Measurements from ENCODE around the gene ULBP1.
"Not testable (repeated sequence)": the region's sequence is repeated elsewhere in the genome, so short reads cannot be mapped to it uniquely, and the experiment has no call there.

Gene ULBP1

DNA sequence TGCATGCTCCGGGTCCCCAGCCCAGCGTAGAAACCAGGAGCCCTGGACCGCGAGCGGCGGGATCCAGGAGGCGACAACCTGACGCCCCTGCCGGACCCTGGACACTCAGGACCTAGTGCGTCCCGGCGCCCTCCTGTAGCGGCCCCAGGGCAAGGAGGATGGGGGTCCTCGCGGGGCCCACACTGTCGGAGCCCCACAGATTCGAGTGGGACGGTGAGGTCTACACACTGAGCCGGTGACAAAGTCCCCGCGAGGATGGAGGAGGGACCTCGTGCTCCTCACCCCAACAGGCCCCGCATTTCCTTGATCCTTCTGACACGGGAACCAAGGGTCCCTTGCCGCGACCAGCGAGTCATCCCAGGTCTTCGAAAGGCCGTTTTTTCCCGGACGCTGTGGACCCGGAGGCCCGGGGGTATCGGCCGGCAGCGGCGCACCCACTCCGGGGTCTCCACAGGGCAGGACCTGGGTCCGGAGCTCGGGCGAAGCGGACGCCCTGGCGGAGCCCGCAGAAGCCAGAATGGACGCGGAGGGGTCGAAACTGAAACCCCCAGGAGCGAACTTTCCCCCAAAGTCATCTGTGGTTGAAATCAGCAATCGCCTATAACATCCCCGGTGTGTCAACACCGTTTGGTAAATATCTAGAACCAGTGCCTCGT lies 9.3 kb upstream of the ULBP1 start:
- FAIRE-seq, result not testable (repeated sequence)

DNA sequence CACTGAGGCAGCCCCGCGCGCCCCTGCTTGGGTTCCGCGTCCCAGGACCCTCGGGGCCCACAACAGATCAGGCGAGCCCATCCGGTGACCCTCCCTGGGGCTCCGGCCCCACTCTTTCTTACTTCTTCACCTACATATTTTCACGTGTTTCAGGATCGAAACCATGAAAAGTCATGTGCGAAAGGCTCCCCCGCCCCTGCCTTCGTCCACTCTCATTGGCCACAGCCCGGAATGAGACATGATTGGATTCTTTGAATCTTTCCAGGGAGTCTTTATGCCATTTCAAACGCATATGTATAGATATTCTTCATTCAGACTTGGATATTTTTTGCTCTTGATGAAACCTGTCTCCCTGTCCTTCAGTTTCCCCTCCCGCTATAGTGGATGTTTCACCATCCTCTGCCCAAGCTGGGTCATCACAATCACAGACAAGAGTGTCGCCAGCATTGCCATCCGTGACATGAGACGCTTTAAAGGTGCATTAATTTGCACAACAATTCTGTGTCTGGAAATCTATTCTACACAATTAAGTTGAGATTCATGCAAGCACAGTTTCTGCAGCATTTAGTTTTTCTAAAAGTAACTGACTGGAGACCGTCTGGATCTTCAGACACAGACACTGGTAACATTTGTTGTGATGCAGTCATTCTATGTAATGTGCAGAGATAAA lies 8.6 kb upstream of the ULBP1 start:
- not testable (repeated sequence) for FAIRE-seq

DNA sequence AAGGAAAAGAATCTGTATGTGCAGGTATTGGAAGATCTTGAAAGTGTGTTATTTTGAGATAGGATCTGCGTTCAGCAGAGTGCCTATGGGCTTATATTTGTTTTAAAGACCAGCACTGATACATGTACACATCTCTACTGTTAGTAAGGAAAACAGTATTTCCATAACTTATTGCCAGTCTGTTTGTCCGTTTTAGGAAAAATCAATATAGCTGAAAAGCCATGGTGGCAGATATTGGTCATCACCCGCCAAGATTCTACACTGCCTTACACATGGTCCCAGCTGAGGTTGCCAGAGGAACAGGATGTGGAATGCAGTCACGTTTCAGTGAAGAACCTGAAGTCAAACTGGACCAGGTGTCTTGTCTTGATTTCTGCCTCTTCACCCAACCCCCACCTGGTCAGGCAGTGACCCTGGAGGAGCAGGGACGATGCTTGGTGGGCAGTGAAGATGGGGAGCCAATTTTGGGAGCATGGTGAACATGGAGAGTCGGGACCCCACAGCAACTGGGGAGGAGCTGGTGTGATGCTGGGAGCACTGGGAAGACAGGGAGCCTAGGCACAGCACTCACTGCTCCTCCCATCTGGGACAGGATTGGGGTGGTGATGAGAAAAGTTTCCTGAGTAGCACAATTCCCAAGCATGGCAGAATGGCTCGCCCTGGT lies 8.0 kb upstream of the ULBP1 start:
- FAIRE-seq, result not testable (repeated sequence)

DNA sequence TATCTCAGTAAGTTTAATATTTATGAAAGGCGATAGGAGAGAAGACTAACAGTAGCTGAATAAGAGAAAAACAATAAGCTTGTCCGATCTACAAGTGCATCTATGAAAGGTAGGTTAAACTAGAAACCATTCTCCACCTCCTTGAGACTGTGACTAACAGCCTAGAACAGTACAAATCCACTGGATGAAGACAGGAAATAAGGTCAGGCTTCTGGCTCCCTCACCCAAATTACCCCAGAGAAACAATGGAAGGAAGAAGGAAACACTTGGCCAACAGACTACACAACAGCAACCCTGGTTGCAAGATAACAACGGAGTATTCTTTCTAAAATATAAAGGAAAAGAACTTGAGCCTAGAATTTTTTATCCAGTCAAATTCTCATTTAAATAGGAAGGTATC lies 5.6 kb upstream of the ULBP1 start:
- not testable (repeated sequence) for FAIRE-seq

DNA sequence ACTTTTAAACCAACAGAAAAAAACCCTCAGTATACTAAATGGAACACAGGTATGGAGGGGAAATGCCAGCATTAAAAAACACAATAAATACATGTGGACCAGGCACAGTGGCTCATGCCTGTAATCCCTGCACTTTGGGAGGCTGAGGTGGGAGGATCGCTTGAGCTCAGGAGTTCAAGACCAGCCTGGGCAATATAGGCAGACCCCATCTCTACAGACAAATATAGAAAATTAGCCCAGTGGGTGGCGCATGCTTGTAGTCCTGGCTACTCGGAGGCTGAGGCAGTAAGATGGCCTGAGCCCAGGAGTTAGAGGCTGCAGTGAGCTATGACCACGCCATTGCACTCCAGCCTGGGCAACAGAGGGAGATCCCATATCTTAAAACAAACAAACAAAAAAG lies 3.9 kb upstream of the ULBP1 start:
- not testable (repeated sequence) for FAIRE-seq

DNA sequence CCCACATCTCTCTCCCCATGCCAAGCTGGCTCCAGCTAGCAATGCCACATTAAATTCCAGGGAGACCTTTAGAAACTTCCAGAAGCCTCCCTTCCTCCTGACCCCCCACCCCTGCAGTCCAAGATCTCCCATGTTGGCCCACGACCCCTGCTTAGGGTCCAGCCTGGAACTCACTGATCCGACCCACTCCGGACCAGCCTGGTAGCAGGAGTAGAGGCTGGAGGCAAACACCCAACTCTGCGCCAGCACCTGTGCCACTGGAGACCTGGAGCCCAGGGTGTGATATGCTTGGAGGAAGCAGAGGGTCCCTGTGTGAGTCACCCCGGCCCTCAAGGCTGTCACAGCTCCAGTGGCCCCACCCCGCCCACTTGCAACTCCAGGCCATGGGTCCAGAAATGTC lies 3.3 kb upstream of the ULBP1 start:
- no peak for FAIRE-seq

DNA sequence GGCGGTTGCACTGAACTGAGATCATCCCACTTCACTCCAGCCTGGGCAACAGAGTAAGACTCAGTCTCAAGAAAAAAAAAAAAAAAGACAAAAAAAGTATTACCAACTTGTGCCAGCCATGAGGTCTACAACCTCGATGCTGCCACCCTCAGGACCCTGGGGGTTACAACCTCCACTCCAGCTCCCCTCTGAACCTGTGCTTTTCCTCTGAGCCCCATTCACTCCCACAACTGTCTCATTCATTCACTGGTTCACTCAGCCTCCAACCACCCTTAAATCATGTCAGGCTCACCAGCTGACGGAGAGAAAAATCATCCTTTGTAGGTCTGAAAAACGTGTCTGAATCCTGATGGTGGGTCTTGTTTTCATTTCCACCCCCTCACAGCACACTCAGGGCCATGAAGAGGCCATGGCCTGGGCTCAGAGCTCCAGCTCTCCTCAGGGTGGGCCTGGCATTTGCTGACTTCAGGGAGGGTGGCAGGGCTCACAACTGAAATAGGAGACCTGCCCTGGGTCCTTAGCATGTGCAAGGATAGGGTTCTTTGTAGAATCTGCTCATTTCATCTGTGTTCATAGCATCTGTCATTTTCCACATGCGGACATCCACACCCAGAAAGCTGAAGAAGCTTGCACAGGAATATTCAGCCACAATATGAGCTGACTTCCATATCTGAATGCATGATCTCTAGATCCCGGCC lies 1.9 kb upstream of the ULBP1 start:
- FAIRE-seq, result no peak

DNA sequence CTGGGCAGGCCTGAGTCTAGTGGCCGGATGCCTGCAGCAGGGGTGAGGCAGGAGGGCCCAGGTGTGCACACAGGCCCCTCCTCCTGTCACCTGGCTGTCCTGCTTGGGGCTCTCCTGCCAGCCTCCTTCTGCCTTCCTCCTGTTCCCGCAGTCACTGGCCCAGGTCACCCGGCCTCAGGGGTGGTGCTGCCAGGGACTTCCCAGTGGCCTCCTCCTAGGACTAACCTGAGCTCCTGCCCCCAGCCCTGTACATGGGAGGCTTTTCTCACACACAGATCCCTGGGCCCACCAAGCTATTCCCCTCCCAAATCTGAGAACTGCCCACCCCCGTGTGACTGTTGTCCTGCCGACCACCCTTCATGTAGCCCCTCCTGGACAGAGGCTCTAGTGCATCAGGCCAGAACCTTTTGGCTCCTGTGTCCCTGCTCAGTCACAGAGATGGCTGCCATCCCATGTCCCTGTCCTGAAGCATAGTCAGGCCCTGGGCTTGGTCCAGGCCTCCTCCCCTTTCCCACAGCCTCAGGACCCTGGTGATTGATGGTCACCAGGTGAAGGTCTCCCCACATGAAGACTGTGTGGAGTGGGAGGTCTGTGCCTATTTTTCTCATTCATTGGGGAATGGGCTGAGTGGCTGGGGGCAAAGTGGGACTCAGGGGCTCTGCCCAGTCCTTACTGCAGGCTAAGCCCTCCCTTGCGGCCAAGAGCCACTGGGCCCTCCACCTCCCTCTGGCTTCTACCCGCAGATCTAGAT lies 1.1 kb upstream of the ULBP1 start:
- FAIRE-seq, result no peak

DNA sequence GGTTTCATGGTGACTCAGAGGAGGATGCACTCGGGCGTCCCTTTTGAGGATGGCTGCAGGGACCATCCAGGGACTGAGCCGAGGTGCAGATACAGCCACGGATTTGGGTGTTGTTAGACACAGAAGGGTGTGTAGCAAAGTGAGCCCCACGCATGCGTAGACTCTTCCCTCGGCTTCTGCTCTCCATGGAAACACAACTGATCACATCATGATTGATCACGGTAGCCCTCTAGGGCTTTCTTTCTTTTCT lies 606 bp upstream of the ULBP1 start:
- FAIRE-seq, result no peak

DNA sequence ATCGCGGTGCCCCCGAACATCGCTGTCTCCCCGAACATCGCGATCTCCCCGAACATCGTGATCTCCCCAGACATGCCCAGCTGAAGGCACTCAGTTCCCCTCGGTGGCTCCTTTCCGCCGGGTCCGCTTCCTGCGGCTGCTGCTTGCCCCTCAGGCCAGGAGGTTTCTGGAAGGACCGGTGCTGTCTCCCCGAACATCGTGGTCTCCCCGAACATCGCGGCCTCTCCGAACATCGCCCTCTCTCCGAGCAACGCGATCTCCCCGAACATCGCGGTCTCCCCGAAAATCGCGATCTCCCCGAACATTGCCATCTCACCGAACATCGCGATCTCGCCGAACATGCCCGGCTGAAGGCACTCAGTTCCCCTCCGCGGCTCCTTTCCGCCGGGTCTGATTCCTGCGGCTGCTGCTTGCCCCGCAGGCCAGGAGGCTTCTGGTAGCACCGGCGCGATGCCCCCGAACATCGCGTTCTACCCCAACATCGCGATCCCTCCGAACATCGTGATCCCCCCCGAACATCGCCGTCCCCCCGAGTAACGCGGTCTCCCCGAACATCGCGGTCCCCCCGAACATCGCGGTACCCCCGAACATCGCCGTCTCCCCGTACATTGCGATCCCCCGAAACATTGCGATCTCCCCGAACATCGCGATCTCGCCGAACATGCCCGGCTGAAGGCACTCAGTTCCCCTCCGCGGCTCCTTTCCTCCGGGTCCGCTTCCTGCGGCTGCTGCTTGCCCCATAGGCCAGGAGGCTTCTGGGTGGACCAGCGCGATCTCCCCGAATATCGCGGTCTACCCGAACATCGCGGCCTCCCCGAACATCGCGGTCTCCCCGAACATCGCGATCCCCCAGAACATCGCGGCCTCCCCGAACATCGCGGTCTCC lies 808 bp downstream of the ULBP1 start:
- FAIRE-seq, result no peak

DNA sequence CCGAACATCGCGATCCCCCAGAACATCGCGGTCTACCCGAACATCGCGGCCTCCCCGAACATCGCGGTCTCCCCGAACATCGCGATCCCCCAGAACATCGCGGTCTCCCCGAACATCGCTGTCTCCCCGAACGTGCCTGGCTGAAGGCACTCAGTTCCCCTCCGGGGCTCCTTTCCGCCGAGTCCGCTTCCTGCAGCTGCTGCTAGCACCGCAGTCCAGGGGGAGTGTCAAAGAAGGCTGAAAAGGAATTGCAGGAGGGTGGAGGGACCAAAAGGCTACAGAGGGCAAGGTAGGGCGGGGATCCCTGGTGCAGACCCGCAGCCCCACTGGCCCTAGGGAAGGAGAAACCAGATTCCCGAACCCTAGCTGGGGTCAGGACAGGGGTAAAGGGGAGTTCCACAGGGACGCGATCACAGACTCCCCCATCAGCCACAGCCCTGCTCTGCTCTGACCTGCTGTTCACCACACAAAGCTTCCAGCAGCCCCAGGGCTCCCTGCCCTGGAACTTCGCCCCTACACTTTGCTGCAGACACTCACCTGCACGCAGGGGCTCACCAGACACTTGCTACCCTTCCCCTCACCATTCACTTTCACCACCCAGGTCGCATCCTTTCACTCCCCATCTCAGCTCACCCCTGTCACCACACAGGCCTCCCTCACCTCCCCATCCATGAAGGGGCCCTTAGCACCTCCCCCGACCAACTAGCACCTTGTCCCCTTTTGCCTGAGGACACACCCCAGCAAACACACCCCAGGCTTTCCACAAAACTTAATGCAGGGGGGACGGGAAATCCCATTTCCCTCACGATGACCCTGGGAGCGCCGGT lies 1.7 kb downstream of the ULBP1 start:
- no peak for FAIRE-seq

DNA sequence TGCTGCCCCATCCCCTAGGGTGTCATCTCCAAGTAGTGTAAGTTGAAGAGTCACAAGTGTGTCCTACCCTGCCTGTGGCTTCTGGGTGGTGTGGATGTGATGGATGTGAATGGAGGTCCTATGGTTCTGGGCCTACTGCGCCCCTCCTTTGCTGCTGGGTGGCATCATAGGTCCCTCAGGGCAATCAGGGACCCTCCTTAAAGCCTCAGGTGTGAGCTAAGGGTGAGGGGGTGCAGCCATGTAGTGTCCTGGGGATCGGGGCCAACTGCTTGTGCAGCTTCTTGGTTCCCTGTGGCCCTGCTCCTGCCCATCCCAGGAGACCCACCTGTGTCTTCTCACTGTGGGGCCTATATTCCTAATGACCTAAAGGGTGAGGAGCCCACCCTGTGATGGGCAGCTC lies 2.6 kb downstream of the ULBP1 start:
- not testable (repeated sequence) for FAIRE-seq

DNA sequence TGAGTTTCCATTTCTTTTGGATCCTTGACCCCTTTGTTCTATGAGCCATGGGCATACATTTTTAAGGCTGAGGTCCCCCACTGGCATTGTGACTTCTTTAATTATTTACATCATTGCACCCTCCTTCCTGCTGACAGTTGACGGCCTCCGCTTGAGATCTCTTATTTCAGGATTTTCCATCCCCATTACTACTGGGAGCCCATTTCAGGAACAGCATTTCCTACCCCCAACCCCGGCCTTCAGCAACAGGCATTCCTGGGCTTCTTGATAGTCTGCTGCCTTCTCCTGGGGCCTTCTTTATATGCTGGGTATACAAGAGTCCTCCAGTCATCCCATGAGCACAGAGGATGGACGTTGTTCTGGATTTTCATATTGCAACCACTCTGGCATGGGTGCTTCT lies 3.8 kb downstream of the ULBP1 start:
- FAIRE-seq, result no peak

DNA sequence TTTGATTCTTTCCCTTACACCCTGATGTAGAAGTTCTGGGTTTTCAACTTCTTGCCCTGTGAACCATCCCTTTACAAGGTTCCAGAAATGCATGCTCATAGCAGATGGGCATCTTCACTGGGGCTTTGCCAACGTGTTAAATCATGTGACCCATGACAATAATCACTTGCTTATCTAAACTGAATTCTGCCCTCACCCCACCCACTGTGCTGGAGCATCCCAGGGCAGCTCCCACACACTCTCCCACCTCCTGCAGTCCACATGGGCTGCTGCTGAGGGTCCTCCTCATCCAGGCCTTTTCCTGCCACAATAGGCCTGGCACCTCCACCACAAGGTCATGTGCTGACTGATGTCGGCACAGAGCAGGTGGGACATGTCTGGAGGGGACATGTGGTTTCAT lies 4.3 kb downstream of the ULBP1 start:
- FAIRE-seq, result not testable (repeated sequence)

DNA sequence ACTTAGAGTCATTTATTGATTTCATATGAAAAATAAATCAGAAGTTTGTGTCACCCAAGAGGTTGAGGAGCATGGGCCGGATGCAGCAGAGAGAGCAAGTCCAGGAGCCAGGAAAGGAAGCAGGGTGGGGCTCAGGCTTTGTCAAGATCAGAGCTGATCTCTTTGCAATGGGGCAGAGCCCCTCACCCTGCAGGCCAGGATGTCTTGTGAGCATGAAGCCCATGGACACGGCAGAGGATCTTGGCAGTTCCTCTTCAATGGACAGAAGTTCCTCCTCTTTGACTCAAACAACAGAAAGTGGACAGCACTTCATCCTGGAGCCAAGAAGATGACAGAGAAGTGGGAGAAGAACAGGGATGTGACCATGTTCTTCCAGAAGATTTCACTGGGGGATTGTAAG lies 5.2 kb downstream of the ULBP1 start:
- FAIRE-seq, result not testable (repeated sequence)

DNA sequence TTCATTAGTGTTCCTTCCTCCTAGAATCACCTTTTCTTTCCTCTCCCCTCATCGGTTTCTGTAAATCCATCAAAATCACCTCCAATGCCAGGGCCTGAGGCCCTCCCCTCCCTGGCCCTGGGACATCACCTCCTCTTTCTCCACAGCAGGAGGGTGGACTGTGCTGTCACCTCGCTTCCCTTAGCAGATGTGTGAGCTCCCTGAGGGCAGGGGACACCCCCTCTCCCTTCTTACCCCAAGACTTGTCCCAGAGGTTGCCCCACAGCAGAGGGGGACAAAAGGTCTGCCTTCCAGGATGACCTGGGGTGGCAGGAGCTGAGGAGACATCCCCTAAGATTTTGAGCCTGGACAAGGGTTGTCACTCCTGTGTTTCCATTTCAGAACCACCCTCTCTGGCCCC lies 5.9 kb downstream of the ULBP1 start:
- no peak for FAIRE-seq

DNA sequence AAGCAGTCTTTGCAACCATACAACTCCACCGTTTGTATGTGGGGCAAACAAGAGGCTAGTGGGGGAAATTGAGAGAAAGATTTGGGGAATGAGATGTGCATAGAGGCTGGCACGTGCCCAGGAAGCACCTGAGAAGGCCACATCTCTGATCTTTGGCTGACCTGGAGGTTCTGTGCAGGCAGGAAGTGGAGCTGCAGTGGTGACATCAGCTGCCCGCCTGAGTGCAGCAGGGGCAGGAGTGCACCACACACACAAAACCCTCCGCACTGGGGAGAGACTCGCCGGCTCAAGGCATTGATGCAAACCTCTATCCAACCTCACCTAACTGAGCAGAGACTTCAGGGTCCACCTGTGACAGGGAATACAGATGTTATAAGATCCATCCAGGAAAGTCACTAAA lies 10.7 kb downstream of the ULBP1 start:
- not testable (repeated sequence) for FAIRE-seq

DNA sequence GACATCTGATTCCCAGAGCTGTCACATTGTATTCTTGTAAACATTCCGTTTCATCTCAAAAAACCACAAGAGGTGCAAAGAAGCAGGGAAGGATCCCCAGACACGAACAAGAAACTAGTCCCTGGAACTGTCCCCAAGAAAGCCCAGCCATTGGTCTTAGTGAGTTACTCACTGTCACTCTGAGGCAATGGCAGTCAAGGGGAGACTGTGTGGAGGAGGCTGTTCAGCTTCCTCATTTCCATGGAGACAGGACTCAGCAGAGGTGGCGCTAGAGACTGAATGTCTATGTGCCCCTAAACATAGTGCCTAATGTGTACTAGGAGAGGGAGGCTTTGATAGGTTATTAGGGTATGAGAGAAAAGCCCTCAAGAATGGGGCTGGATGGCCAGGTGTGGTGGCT lies 11.1 kb downstream of the ULBP1 start:
- no peak for FAIRE-seq

DNA sequence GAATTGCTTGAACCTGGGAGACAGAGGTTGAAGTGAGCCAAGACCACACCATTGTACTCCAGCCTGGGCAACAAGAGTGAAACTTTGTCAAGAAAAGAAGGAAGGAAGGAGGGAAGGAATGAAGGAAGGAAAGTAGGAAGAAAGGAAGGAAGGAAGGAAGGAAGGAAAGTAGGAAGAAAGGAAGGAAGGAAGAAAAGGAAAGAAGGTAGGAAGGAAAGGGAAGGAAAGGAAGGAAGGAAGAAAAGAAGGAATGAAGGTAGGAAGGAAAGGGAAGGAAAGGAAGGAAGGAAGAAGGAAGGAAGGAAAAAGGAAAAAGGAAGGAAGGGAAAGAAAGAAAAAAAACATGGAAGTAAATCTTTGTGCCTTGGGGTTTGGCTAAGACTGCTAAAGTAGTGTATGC lies 11.7 kb downstream of the ULBP1 start:
- no peak for FAIRE-seq

DNA sequence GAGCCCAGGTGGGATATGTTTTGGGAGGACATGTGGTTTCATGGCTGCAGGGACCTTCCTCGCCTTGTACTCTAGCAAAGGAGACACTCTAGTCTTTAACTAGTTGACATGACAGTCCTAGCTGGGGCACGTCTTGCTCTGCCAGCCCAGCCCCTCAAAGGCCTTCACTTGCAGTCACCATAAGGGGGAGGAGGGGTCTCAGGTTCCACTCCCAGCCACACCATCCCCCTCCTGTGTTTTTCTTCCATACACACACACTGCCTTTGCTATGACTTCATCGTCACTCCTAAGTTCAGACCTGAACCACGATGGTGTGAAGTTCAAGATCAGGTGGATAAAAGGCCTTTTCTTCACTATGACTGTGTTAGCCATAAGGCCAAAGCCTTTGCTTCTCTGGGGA lies 13.5 kb downstream of the ULBP1 start:
- FAIRE-seq, result no peak

DNA sequence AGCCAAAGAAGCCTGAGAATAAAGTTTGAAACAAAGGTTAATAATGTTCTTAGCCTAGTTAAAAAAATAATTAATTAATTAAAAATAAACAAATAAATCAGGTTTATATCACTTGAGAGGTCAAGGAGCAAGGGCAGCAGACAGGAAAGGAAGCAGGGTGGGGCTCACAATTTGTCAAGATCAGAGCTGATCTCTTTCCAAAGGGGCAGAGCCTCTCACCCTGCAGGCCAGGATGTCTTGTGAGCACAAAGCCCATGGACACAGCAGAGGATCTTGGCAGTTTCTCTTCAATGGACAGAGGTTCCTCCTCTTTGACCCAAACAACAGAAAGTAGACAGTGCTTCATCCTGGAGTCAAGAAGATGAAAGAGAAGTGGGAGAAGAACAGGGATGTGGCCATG lies 14.9 kb downstream of the ULBP1 start:
- no peak for FAIRE-seq

Data from A204.1 (cell line).